ENCODE measurements around the gene LPIN1.

GRCh38 chr2:11873356-11874154 lies 127.1 kb downstream of the LPIN1 start:
- TF ChIP-seq CTCF (conservative IDR thresholded peaks at IDR 0.05) (no peak), ZFX (IDR thresholded peaks at IDR 0.05) (no peak)
